ENCODE measurements around the gene HORMAD1. TPM values are rescaled to one million over a fixed set of nuclear protein-coding genes. Genes with fewer than 3 reads are reported as not detected.

Gene HORMAD1
- total RNA-seq, 6 donors from 2014 or later, result 0.54 to 3.0 (median 2.6) TPM; not detected in 3

DNA sequence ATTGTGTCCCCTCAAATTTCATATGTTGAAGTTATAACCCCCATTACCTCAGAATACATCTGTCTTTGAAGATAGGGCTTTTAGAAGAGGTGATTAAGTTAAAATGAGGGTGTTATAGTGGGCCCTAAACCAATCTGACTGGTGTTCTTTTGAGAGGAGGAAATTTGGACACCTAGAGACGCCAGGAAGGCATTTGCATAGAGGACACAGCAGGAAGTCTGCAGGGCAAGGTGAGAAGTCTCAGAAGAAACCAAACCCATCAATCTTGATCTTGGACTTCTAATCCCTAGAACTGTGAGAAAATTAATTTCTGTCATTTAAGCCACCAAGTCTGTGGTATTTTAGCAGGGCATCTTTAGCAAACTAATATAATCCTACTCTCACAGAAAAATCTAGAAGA lies 36.8 kb downstream of the HORMAD1 start:
- DNase-seq, result no peak
- 61 to 72% methylated on average over 1 of the region's 1 CpG for WGBS, 2 donors
- TF ChIP-seq POLR2A (IDR thresholded peaks at IDR 0.05) (no peak), POLR2AphosphoS5 (IDR thresholded peaks at IDR 0.05) (no peak), EP300 (IDR thresholded peaks at IDR 0.05) (no peak)
- TF ChIP-seq, protein P1, sequence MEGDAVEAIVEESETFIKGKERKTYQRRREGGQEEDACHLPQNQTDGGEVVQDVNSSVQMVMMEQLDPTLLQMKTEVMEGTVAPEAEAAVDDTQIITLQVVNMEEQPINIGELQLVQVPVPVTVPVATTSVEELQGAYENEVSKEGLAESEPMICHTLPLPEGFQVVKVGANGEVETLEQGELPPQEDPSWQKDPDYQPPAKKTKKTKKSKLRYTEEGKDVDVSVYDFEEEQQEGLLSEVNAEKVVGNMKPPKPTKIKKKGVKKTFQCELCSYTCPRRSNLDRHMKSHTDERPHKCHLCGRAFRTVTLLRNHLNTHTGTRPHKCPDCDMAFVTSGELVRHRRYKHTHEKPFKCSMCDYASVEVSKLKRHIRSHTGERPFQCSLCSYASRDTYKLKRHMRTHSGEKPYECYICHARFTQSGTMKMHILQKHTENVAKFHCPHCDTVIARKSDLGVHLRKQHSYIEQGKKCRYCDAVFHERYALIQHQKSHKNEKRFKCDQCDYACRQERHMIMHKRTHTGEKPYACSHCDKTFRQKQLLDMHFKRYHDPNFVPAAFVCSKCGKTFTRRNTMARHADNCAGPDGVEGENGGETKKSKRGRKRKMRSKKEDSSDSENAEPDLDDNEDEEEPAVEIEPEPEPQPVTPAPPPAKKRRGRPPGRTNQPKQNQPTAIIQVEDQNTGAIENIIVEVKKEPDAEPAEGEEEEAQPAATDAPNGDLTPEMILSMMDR (IDR thresholded peaks at IDR 0.05), result no peak
- H3K27ac ChIP-seq, result no peak overlapping the region
- H3K9me3 ChIP-seq, result no peaks in the 10 kb centered on the region
- no peak for ATAC-seq (ENCODE audit: low FRiP score in 2 of 2)
- peaks cover 0 to 34% (median 5%) of the 10 kb centered on the region in 4 donors for H3K36me3 ChIP-seq
- peaks cover 0 to 5% (median 2%) of the 10 kb centered on the region in 4 donors for H3K4me1 ChIP-seq
- no peak overlapping the region for H3K4me3 ChIP-seq
- no peaks in the 10 kb centered on the region for H3K27me3 ChIP-seq

- ATAC-seq (ENCODE audit: low FRiP score in 2 of 2), result no peak
- Histone ChIP-seq H3K27ac (no peak overlapping the region), H3K27me3 (no peaks in the 10 kb centered on the region), H3K9me3 (no peaks in the 10 kb centered on the region), H3K4me1 (peaks cover 0 to 3% (median under 1%) of the 10 kb centered on the region in 4 donors), H3K36me3 (peaks cover 0 to 29% (median 0%) of the 10 kb centered on the region in 4 donors), H3K4me3 (no peak overlapping the region)
- TF ChIP-seq POLR2AphosphoS5 (IDR thresholded peaks at IDR 0.05) (no peak), POLR2A (IDR thresholded peaks at IDR 0.05) (no peak)
- WGBS, 2 donors, result 92 to 100% methylated on average over 1 of the region's 1 CpG
- no peak for DNase-seq
These were observed 41.7 kb downstream of the HORMAD1 start for GRCh38 chr1:150678988-150679387.

DNA sequence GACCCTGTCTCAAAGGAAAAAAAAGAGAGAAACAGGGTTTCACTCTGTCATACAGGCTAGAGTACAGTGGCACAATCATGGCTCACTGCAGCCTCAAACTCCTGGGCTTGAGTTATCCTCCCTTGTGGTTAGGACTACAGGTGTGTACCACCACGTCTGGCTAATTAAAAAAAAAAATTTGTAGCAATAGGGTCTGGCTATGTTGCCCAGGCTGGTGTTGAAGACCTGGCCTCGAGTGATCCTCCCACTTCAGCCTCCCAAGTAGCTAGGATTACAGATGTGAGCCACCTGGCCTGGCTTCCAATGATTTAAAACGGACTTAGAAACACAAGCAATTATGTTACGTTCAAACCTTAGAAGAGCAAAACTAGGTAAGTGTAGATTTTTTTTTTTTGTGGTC lies 45.8 kb downstream of the HORMAD1 start:
- Histone ChIP-seq H3K27me3 (no peaks in the 10 kb centered on the region), H3K4me3 (no peak overlapping the region), H3K27ac (no peak overlapping the region), H3K4me1 (peaks cover 0 to 4% (median 0%) of the 10 kb centered on the region in 4 donors), H3K9me3 (no peaks in the 10 kb centered on the region), H3K36me3 (peaks cover 0 to 13% (median 0%) of the 10 kb centered on the region in 4 donors)
- whole genome bisulfite sequencing, 2 donors, result 90 to 91% methylated on average over 4 of the region's 4 CpGs
- ATAC-seq (ENCODE audit: low FRiP score in 2 of 2) (no peak), DNase-seq (no peak)
- no peak for TF ChIP-seq POLR2AphosphoS5 (IDR thresholded peaks at IDR 0.05)
- no peak for TF ChIP-seq POLR2A (IDR thresholded peaks at IDR 0.05)
- TF ChIP-seq, protein P1 (IDR thresholded peaks at IDR 0.05), result no peak
- TF ChIP-seq EP300 (IDR thresholded peaks at IDR 0.05), result no peak

DNA sequence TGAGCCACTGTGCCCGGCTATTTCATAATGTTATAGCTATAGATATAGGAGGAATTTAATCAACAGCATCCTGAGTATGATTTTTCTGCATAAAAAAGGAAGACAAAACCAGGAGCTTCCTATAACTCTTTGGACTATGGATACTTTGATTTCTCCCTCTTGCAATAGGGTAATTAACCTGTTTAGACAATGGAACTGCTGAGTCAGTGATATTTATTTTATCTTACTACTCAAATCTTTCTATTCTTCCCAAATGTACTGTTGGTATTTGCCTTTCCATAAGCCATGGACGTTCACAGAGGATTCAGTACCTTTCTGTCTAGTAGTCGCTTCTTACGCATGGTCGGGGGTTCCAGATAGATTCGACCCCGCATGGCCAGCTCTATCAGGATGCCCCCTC lies 57.4 kb downstream of the HORMAD1 start:
- WGBS, 2 donors, result 81 to 97% methylated on average over 7 of the region's 7 CpGs
- DNase-seq, result no peak
- Histone ChIP-seq H3K36me3 (peaks cover 0 to 33% (median 12%) of the 10 kb centered on the region in 4 donors), H3K27ac (no peak overlapping the region), H3K27me3 (no peaks in the 10 kb centered on the region), H3K9me3 (no peaks in the 10 kb centered on the region), H3K4me3 (no peak overlapping the region), H3K4me1 (peaks cover 0 to 5% (median 2%) of the 10 kb centered on the region in 4 donors)
- ATAC-seq (ENCODE audit: low FRiP score in 2 of 2), result no peak
- no peak for TF ChIP-seq POLR2AphosphoS5 (IDR thresholded peaks at IDR 0.05)
- no peak for TF ChIP-seq POLR2A (IDR thresholded peaks at IDR 0.05)

GRCh38 chr1:150662811-150663210 lies 57.9 kb downstream of the HORMAD1 start:
- ATAC-seq (ENCODE audit: low FRiP score in 2 of 2) (no peak), DNase-seq (no peak)
- TF ChIP-seq, protein P1 (IDR thresholded peaks at IDR 0.05), result no peak
- TF ChIP-seq POLR2A (IDR thresholded peaks at IDR 0.05) (no peak), POLR2AphosphoS5 (IDR thresholded peaks at IDR 0.05) (no peak), EP300 (IDR thresholded peaks at IDR 0.05) (no peak)
- H3K27me3 ChIP-seq, result no peaks in the 10 kb centered on the region
- H3K36me3 ChIP-seq, result peaks cover 0 to 33% (median 12%) of the 10 kb centered on the region in 4 donors
- peaks cover 0 to 5% (median 2%) of the 10 kb centered on the region in 4 donors for H3K4me1 ChIP-seq
- H3K9me3 ChIP-seq, result no peaks in the 10 kb centered on the region
- no peak overlapping the region for H3K27ac ChIP-seq
- 98 to 99% methylated on average over 9 of the region's 9 CpGs for WGBS, 2 donors
- no peak overlapping the region for H3K4me3 ChIP-seq

- H3K27me3 ChIP-seq, result no peaks in the 10 kb centered on the region
- H3K9me3 ChIP-seq, result no peaks in the 10 kb centered on the region
- no peak for TF ChIP-seq POLR2A (IDR thresholded peaks at IDR 0.05)
- TF ChIP-seq POLR2AphosphoS5 (IDR thresholded peaks at IDR 0.05), result no peak
- TF ChIP-seq, protein P1 (IDR thresholded peaks at IDR 0.05), result no peak
- no peak for TF ChIP-seq EP300 (IDR thresholded peaks at IDR 0.05)
- DNase-seq (no peak), ATAC-seq (ENCODE audit: low FRiP score in 2 of 2) (no peak)
- no peak overlapping the region for H3K27ac ChIP-seq
- peaks cover 0 to 5% (median 2%) of the 10 kb centered on the region in 4 donors for H3K4me1 ChIP-seq
- H3K36me3 ChIP-seq, result peaks cover 0 to 36% (median 12%) of the 10 kb centered on the region in 4 donors
- no peak overlapping the region for H3K4me3 ChIP-seq
- 93 to 97% methylated on average over 5 of the region's 5 CpGs for WGBS, 2 donors
These were observed 59.5 kb downstream of the HORMAD1 start for GRCh38 chr1:150661156-150661555.
